Neural cell (in vitro differentiated cells): ENCODE results near the gene BRSK2. TPM values are rescaled to one million over a fixed set of nuclear protein-coding genes. Genes with fewer than 3 reads are reported as not detected.

Experiments
- H2AFZ ChIP-seq: fragments of 200-600, 300-800 bp; sonication (generic), shearing (Covaris generic); 2 replicates; pipeline ENCODE4 v1.6.0; 2014; ENCODE audit warnings: low read depth, mild to moderate bottlenecking, antibody characterized with exemption, low read length, moderate library complexity
- H3F3A ChIP-seq: fragments of 200-600 bp; shearing (Covaris generic); 2 replicates; pipeline ENCODE4 v1.6.1; 2016; ENCODE audit warnings: mild to moderate bottlenecking, moderate library complexity, mixed read lengths, antibody characterized with exemption, low read length; ENCODE audit not compliant: insufficient read depth, poor library complexity, severe bottlenecking
- H3K27ac ChIP-seq: fragments of 200-600, 300-800 bp; sonication (generic), shearing (Covaris generic); 2 replicates; pipeline ENCODE4 v1.5.1; 2014; ENCODE audit warnings: mild to moderate bottlenecking, low read length, moderate library complexity
- H3K27me3 ChIP-seq: fragments of 300-800, 200-600 bp; sonication (generic), shearing (Covaris generic); 2 replicates; pipeline ENCODE4 v1.6.0; 2014; ENCODE audit warnings: mild to moderate bottlenecking, low read depth, low read length, moderate library complexity; ENCODE audit not compliant: insufficient read depth
- H3K36me3 ChIP-seq: fragments of 300-800, 200-600 bp; sonication (generic), shearing (Covaris generic); 2 replicates; pipeline ENCODE4 v1.5.1; 2014; ENCODE audit warnings: mild to moderate bottlenecking, antibody characterized with exemption, low read length, moderate library complexity; ENCODE audit not compliant: insufficient read depth
- H3K4me2 ChIP-seq: fragments of 300-800, 200-600 bp; sonication (generic), shearing (Covaris generic); 2 replicates; pipeline ENCODE4 v1.6.0; 2014; ENCODE audit warnings: mild to moderate bottlenecking, low read length
- H3K4me3 ChIP-seq: fragments of 300-800, 200-600 bp; sonication (generic), shearing (Covaris generic); 2 replicates; pipeline ENCODE4 v1.5.1; 2014; ENCODE audit warnings: mild to moderate bottlenecking, low read length, moderate library complexity
- H3K79me2 ChIP-seq: fragments of 200-600 bp; shearing (Covaris generic); replicated peaks from 2 replicates; pipeline ENCODE4 v1.6.0; 2014; ENCODE audit warnings: mild to moderate bottlenecking, low read length, moderate library complexity; ENCODE audit not compliant: insufficient read depth
- H3K9ac ChIP-seq: fragments of 300-800, 200-600 bp; sonication (generic), shearing (Covaris generic); 2 replicates; pipeline ENCODE4 v1.6.1; 2016; ENCODE audit warnings: mild to moderate bottlenecking, low read length, mixed read lengths
- H3K9me2 ChIP-seq: fragments of 200-600 bp; shearing (Covaris generic); 2 replicates; pipeline ENCODE4 v1.6.1; 2016; ENCODE audit warnings: mild to moderate bottlenecking, low read length, mixed read lengths; ENCODE audit not compliant: insufficient read depth
- H3K9me3 ChIP-seq: fragments of 200-600, 300-800 bp; sonication (generic), shearing (Covaris generic); 2 replicates; pipeline ENCODE4 v1.6.1; 2016; ENCODE audit warnings: mild to moderate bottlenecking, mixed run types, low read length, moderate library complexity, mixed read lengths
- H4K20me1 ChIP-seq: fragments of 200-600 bp; shearing (Covaris generic); 2 replicates; pipeline ENCODE4 v1.6.1; 2016; ENCODE audit warnings: mild to moderate bottlenecking, mixed run types; ENCODE audit not compliant: insufficient read depth
- EP300 ChIP-seq: fragments of 450-650 bp; conservative IDR thresholded peaks from 2 replicates; pipeline ENCODE4 v1.6.1; 2014; ENCODE audit warnings: antibody characterized with exemption, mild to moderate bottlenecking, moderate library complexity; ENCODE audit not compliant: poor library complexity, severe bottlenecking
- EZH2 ChIP-seq: fragments of 200-600, 300-800 bp; shearing (Covaris generic), sonication (generic); IDR thresholded peaks from 2 replicates; pipeline ENCODE4 v1.6.1; 2014; ENCODE audit warnings: antibody characterized with exemption, low read length, borderline replicate concordance, mild to moderate bottlenecking; ENCODE audit not compliant: insufficient read depth, poor library complexity, severe bottlenecking
- MXI1 ChIP-seq: fragments of 450-650 bp; conservative IDR thresholded peaks from 2 replicates; pipeline ENCODE4 v1.6.1; 2014; ENCODE audit warnings: antibody characterized with exemption, mild to moderate bottlenecking; ENCODE audit not compliant: poor library complexity, severe bottlenecking
- POLR2AphosphoS5 ChIP-seq: IDR thresholded peaks from 2 replicates; pipeline ENCODE4 v1.6.1; 2012
- RAD21 ChIP-seq: fragments of 450-650 bp; conservative IDR thresholded peaks from 2 replicates; pipeline ENCODE4 v1.6.1; 2014; ENCODE audit warnings: antibody characterized with exemption, mild to moderate bottlenecking, moderate library complexity
- SMC3 ChIP-seq: fragments of 450-650 bp; conservative IDR thresholded peaks from 2 replicates; pipeline ENCODE4 v1.6.1; 2014; ENCODE audit warnings: antibody characterized with exemption, mild to moderate bottlenecking, moderate library complexity; ENCODE audit not compliant: poor library complexity
- TAF1 ChIP-seq: IDR thresholded peaks from 2 replicates; pipeline ENCODE4 v1.6.1; 2012; ENCODE audit warnings: low read depth
- polyA plus RNA-seq: library from polyadenylated mRNA; depleted of rRNA; stranded (reverse); fragments of >200 nt; gene quantifications from 2 replicates; pipeline ENCODE4 v1.2.3, GENCODE V29; 2014
- TF ChIP-seq, protein P1 (sequence below): fragments of 450-650 bp; IDR thresholded peaks from 2 replicates; pipeline ENCODE4 v1.5.1; 2014; ENCODE audit warnings: antibody characterized with exemption, mild to moderate bottlenecking, moderate library complexity; ENCODE audit not compliant: poor library complexity, severe bottlenecking
- TF ChIP-seq, protein P2 (sequence below): IDR thresholded peaks from 2 replicates; pipeline ENCODE4 v1.6.1; 2012; ENCODE audit warnings: borderline replicate concordance

Gene BRSK2
- polyA plus RNA-seq, 1 donor from 2014 or later = 47.5 TPM

DNA sequence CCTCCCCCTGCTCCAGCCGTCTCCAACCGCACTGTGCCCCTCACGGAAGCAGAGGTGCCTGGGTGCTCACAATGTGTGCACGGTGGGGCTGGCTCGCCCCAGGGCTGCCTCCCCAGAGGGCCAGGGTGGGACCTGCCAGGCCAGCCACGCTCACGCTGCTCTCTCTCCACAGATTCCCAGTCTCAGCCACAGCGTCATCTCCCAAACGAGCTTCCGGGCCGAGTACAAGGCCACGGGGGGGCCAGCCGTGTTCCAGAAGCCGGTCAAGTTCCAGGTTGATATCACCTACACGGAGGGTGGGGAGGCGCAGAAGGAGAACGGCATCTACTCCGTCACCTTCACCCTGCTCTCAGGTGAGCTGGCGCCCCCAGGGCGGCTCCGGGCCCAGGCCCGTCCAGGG lies 66.4 kb downstream of the BRSK2 start:
- Histone ChIP-seq H3K4me3 (no peak overlapping the region), H3K9ac (no peak overlapping the region), H3K79me2 (no peaks in the 10 kb centered on the region), H3K9me2 (no peaks in the 10 kb centered on the region), H3K36me3 (no peaks in the 10 kb centered on the region), H2AFZ (no peak overlapping the region), H3F3A (no peaks in the 10 kb centered on the region), H3K9me3 (no peaks in the 10 kb centered on the region), H3K4me2 (no peak overlapping the region), H3K27ac (no peak overlapping the region), H3K27me3 (no peaks in the 10 kb centered on the region), H4K20me1 (no peaks in the 10 kb centered on the region)
- TF ChIP-seq EZH2 (no peak), EP300 (no peak), RAD21 (no peak), MXI1 (no peak), SMC3 (no peak), TAF1 (no peak), POLR2AphosphoS5 (no peak)
- TF ChIP-seq, protein P1, sequence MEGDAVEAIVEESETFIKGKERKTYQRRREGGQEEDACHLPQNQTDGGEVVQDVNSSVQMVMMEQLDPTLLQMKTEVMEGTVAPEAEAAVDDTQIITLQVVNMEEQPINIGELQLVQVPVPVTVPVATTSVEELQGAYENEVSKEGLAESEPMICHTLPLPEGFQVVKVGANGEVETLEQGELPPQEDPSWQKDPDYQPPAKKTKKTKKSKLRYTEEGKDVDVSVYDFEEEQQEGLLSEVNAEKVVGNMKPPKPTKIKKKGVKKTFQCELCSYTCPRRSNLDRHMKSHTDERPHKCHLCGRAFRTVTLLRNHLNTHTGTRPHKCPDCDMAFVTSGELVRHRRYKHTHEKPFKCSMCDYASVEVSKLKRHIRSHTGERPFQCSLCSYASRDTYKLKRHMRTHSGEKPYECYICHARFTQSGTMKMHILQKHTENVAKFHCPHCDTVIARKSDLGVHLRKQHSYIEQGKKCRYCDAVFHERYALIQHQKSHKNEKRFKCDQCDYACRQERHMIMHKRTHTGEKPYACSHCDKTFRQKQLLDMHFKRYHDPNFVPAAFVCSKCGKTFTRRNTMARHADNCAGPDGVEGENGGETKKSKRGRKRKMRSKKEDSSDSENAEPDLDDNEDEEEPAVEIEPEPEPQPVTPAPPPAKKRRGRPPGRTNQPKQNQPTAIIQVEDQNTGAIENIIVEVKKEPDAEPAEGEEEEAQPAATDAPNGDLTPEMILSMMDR = no peak
- TF ChIP-seq, protein P2, sequence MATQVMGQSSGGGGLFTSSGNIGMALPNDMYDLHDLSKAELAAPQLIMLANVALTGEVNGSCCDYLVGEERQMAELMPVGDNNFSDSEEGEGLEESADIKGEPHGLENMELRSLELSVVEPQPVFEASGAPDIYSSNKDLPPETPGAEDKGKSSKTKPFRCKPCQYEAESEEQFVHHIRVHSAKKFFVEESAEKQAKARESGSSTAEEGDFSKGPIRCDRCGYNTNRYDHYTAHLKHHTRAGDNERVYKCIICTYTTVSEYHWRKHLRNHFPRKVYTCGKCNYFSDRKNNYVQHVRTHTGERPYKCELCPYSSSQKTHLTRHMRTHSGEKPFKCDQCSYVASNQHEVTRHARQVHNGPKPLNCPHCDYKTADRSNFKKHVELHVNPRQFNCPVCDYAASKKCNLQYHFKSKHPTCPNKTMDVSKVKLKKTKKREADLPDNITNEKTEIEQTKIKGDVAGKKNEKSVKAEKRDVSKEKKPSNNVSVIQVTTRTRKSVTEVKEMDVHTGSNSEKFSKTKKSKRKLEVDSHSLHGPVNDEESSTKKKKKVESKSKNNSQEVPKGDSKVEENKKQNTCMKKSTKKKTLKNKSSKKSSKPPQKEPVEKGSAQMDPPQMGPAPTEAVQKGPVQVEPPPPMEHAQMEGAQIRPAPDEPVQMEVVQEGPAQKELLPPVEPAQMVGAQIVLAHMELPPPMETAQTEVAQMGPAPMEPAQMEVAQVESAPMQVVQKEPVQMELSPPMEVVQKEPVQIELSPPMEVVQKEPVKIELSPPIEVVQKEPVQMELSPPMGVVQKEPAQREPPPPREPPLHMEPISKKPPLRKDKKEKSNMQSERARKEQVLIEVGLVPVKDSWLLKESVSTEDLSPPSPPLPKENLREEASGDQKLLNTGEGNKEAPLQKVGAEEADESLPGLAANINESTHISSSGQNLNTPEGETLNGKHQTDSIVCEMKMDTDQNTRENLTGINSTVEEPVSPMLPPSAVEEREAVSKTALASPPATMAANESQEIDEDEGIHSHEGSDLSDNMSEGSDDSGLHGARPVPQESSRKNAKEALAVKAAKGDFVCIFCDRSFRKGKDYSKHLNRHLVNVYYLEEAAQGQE = no peak

DNA sequence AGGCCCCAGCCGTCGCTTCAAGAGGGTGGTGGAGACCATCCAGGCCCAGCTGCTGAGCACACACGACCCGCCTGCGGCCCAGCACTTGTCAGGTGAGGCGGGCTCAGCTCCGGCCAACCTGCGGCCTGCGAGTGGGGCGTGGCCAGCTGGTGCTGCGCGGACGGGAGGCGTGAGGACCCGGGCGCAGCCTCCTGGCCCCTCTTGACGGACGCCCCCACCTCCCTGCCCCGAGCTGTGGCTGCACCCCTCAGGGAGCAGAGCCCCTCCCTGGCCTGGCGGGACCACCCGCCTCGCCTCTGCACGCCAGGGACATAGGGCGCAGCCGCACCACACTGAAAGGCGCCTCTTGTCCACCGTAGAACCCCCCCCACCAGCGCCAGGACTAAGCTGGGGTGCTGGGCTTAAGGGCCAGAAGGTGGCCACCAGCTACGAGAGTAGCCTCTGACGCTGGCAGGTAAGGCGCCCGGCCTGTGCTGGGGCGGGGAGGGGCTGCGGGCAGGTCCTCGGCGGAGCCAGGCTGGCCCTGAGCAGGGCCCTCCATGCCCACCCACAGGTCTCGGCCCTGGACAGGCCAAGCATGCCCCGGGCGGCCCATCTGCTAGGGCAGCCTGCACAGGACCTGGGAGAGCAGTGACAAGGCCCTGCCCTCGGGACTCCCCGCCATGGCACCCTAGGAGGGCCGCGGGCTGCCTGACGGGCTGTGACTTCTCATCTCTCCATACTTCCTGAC lies 67.0 kb downstream of the BRSK2 start:
- no peaks in the 10 kb centered on the region for H3K79me2 ChIP-seq
- no peaks in the 10 kb centered on the region for H3K36me3 ChIP-seq
- H4K20me1 ChIP-seq = no peaks in the 10 kb centered on the region
- no peak overlapping the region for H2AFZ ChIP-seq
- no peak overlapping the region for H3K9ac ChIP-seq
- no peak overlapping the region for H3K27ac ChIP-seq
- H3K9me2 ChIP-seq = no peaks in the 10 kb centered on the region
- H3K27me3 ChIP-seq = no peaks in the 10 kb centered on the region
- H3F3A ChIP-seq = no peaks in the 10 kb centered on the region
- no peak overlapping the region for H3K4me2 ChIP-seq
- TF ChIP-seq POLR2AphosphoS5 (no peak), RAD21 (no peak), MXI1 (no peak), EP300 (no peak), EZH2 (no peak), SMC3 (no peak)
- TF ChIP-seq, protein P2 = no peak
- TF ChIP-seq, protein P1 = no peak
- no peak overlapping the region for H3K4me3 ChIP-seq
- H3K9me3 ChIP-seq = no peaks in the 10 kb centered on the region
